HG03575 (cell line): ENCODE results near the gene IL9R.
"Not testable (repeated sequence)": the region's sequence is repeated elsewhere in the genome, so short reads cannot be mapped to it uniquely, and the experiment has no call there.

Experiments
- ATAC-seq: cut with Tn5 transposase; IDR thresholded peaks from one replicate; pipeline ENCODE4 v1.9.1; 2021; ENCODE audit not compliant: unreplicated experiment, insufficient number of reproducible peaks, low FRiP score; ENCODE audit errors: extremely low read depth

IL9R gene

GRCh38 chrX:155997436-155997835 lies at the start of gene IL9R:
Gene IL9R, plus strand, starts transcription at chrX:155997696. Its CDS starts 64 bp downstream, at chrX:155997760.
- peak; percentile 48 for ATAC-seq

- ATAC-seq = no peak
These were observed 48.4 kb upstream of the IL9R start for GRCh38 chrX:155949098-155949497.

DNA sequence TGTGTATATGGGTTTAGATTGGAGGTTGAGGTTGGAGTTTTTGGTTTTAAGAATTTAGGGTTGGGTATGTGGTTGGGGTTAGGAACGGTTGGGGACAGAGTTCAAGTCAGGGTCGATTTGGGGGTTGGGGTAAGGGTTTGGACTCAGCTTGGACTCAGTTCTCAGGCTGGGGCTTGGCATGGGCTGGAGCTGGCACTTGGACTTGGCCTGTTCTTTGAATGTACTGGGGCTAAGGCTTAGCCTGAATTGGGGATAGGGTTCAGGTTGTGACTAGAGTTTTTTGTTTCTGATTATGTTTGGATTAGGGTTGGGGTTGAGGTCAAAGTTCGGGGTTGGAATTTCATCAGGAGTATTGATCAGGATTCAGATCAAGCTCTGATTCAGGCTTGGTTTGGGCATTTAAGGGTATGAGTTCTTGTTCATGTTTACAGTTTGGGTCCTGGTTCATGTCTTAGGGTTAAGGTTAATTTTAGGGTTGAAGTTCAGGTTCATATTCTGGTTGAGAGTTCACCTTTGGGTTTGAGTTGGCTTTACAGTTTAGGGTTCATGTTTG lies 46.2 kb upstream of the IL9R start:
- ATAC-seq = no peak

- ATAC-seq = no peak
These were observed 44.4 kb upstream of the IL9R start for GRCh38 chrX:155953055-155953454.

- ATAC-seq = no peak
These were observed 42.7 kb upstream of the IL9R start for GRCh38 chrX:155954793-155955192.

- ATAC-seq = no peak
These were observed 41.4 kb upstream of the IL9R start for GRCh38 chrX:155956099-155956498.

DNA sequence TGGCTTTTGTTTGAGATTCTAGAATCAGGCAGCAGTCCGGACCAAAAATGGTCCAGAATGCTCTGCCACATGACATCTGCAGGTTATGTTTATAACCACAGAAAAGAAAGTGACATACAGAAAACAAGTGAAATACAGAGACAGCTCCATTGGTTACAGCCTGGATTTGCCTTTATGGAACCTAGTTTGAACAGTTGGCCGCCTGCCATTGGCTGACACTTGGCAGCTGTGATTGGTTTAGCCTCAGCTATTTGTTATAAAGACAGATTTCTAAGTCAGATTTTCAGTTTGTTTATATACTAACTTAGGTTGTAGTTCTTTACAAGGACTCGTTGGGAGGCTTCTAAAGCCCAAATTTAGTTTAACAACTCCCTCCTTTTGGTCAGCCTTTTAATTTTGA lies 40.8 kb upstream of the IL9R start:
- no peak for ATAC-seq

DNA sequence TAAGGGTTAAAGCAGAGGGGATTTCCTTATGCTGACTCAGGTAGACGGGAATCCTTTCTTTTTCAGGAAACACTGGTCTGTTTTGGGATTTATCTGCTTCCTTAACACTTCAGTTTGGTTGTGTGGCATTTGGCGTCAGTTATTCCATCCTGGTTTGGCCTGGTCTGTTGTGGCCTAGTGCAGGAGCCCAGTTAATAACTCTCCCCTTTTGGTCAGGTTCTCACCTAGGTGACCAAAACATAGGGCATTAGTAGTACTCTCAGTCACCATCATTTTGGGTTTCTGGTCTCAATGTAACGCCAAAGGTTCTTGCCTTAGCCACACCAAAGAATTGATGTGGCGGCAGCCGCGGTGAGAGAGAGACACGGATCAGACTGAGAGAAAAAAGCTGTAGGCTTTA lies 39.7 kb upstream of the IL9R start:
- ATAC-seq = no peak

GRCh38 chrX:155959018-155959587 lies 38.4 kb upstream of the IL9R start:
- no peak for ATAC-seq

DNA sequence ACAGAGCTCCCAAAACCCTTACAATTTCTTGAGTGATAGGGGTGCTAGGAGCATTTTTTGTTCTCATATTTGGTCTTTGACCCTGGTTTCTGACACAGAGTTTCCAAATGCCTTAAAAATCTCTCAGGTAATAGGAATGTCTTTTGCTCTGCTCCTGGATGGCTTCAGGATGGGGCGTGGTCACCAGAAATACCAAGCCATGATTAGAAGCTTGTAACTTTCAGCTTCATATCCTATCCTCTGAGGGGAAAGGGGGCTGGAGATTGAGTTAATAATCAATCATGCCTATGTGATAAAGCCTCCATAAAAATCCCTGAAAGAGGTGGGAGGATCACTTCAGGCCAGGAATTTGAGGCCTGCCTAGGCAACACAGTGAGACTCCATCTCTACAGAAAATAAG lies 34.6 kb upstream of the IL9R start:
- no peak for ATAC-seq

DNA sequence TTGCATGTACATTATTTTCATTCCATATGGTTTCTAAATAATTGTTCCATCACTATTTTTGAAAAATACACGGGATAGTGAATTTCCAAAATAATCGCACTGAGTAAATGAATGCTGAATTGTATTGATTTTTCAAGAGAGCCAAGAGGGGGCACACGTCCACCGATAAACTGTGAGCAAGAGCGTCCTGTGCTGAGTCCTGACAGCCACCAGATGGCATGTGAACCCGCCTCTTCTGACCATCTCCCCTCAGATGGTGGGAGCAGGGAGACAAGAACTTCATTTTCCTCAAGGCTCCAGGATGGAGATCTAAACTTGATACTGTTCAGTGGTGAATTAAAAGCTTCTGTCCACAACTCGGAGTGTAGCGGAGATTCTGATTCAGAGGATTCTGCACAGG lies 30.6 kb upstream of the IL9R start:
- ATAC-seq = no peak

- no peak for ATAC-seq
These were observed 29.7 kb upstream of the IL9R start for GRCh38 chrX:155967653-155968325.

GRCh38 chrX:155968326-155968661 lies 29.2 kb upstream of the IL9R start:
- no peak for ATAC-seq

DNA sequence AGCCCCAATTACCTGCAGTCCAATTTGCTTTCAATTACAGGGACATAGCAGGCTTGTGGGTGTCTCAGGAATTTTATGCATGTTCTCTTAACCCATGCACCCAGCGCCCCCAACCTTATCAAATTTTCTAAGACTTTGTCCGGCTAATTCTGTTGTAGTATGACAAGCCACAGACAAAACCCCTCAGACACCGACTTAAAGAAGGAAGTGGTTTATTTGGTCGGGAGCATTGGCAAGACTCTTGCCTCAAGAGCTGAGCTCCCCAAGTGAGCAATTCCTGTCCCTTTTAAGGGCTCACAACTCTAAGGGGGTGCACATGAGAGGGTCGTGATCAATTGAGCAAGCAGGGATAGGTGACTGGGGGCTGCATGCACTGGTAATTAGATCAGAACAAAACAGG lies 28.7 kb upstream of the IL9R start:
- no peak for ATAC-seq

- ATAC-seq = not testable (repeated sequence)
These were observed 25.8 kb upstream of the IL9R start for GRCh38 chrX:155971658-155972057.

DNA sequence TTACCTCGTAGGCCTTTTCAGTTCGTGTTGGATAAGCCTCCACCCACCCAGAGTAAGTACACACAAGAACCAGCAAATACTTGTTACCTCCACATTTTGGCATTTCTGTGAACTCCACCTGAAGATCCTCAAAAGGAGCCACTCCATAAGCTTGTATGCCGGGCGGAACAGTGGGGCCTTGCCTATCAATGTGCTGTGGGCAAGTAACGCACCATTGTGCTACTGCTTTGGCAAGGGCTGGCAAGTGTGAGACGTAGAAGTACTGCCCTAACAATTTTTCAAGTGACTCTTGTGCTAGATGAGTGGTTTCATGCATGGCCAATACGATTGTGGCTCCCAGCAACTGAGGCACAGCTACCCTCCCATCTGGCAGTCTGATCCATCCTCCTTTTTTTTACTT lies 25.3 kb upstream of the IL9R start:
- ATAC-seq = not testable (repeated sequence)

DNA sequence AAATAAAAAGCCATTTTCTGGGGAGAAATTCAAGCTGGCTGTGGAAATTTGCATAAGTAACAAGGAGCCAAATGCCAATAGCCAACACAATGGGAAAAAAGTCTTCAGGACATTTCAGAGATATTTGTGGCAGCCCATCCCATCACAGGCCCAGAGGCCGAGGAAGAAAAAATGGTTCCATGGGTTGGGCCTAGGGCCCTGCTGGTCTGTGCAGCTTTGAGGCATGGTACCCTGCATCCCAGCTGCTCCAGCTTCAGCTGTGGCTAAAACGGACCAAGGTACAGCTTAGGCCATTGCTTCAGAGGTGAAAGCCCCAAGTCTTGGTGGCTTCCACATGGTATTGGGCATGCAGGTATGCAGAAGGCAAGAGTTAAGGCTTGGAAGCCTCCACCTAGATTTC lies 14.2 kb upstream of the IL9R start:
- no peak for ATAC-seq

DNA sequence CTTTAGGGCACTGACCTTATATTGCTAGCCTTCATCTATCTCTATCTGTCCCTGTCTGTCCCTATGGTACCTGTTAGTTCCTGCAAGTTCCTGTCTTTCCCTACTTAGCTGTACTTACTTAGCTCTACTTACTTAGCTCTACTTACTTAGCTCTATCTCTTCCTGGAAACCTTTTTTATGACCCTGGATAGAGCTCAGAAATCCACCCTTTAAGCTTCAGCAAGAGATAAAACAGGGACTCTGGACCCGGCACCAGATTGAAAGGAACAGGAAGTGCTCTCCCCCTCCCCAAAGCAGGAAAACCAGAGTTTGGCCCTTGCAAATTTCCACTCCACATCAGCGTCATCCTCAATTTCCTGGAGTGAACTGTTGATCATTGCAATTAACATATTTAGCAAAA lies 12.3 kb upstream of the IL9R start:
- ATAC-seq = no peak

DNA sequence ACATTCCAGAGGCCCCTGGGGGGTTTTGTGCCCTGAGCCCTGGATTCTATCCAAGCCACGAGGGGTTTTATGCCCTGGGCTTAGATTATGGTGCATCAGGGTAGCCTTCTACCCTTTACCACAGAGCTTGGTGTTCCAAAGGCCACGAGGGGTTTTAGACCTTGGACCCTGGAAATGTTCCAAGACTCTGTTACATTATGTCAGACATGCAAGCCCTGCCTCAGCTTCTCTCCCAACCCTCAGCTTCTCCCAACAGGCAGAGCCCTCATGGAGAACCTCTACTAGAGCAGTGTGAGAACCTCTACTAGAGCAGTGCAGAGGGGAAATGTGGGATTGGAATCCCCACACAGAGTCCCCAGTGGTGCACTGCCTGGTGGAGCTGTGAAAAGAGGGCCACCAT lies 10.5 kb upstream of the IL9R start:
- ATAC-seq = not testable (repeated sequence)

GRCh38 chrX:155988859-155989258 lies 8.6 kb upstream of the IL9R start:
- no peak for ATAC-seq

DNA sequence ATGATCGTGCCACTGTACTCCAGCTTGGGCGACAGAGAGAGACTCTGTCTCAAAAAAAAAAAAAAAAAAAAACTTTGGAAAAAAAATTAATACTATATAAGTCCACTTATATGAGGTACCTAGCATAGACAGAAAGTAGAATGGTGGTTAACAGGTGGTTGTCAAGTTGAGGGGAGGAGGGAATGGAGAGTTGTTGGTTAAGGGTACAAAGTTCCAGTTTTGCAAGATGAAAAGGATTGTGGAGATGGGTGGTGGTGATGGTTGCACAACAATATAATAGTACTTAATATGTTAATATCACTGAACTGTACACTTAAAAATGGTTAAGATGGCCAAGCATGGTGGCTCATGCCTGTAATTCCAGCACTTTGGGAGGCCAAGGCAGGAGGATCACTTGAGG lies 4.1 kb upstream of the IL9R start:
- ATAC-seq = no peak
